ENCODE results near the gene ANAPC4. TPM values are rescaled to one million over a fixed set of nuclear protein-coding genes. Genes with fewer than 3 reads are reported as not detected.

The ANAPC4 gene
- total RNA-seq, 2 donors from 2014 or later = 25.7 to 33.9 TPM

DNA sequence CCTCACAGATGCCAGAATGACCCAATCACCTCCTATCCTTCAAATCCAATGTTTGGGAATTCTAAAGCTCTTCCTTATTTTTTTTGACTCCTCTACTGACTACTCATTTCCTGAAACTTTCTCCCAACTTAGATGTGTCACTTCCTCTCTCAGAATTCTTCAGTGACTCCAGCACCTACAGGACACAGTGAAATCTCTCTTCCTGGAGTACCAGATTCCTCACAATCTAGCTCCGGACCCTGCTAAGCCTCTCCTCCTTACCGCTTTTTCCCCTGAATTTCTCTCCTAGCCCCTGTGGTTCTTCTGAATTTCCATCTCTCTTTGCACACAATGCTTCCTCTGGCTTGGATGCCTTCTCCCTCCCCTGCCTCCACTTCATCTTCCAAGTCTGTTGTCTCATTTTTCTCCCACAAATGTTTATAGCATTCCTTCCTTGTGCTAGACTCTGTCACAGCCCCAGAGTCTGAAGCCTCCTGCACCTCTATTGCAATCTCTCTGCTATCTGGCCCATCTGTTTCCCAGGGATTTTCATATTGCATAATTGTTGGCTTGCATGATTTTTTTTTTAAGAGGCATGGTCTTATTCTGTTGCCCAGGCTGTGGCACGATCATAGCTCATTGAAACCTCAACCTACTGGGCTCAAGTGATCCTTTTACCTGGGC, 80.1 kb downstream of the ANAPC4 start:
- H3K4me1 ChIP-seq = no peaks in the 10 kb centered on the region
- no peaks in the 10 kb centered on the region for H3K9me3 ChIP-seq
- no peak overlapping the region for H3K4me3 ChIP-seq
- H3K27me3 ChIP-seq = no peaks in the 10 kb centered on the region
- intact Hi-C loops (cut with DNase I) = no loop called here
- no peaks in the 10 kb centered on the region for H3K36me3 ChIP-seq (replicated peaks in 1 of 2; ENCODE audit: insufficient read depth in 1 of 2, low read depth in 2 of 2)
- WGBS, 2 donors = 66 to 85% methylated on average over 3 of the region's 3 CpGs
- H3K27ac ChIP-seq = no peak overlapping the region
- no peak for ATAC-seq
- no peak for DNase-seq
- no peak for TF ChIP-seq POLR2A (IDR thresholded peaks at IDR 0.05)
- TF ChIP-seq, protein P1, sequence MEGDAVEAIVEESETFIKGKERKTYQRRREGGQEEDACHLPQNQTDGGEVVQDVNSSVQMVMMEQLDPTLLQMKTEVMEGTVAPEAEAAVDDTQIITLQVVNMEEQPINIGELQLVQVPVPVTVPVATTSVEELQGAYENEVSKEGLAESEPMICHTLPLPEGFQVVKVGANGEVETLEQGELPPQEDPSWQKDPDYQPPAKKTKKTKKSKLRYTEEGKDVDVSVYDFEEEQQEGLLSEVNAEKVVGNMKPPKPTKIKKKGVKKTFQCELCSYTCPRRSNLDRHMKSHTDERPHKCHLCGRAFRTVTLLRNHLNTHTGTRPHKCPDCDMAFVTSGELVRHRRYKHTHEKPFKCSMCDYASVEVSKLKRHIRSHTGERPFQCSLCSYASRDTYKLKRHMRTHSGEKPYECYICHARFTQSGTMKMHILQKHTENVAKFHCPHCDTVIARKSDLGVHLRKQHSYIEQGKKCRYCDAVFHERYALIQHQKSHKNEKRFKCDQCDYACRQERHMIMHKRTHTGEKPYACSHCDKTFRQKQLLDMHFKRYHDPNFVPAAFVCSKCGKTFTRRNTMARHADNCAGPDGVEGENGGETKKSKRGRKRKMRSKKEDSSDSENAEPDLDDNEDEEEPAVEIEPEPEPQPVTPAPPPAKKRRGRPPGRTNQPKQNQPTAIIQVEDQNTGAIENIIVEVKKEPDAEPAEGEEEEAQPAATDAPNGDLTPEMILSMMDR (IDR thresholded peaks at IDR 0.05) = no peak

DNA sequence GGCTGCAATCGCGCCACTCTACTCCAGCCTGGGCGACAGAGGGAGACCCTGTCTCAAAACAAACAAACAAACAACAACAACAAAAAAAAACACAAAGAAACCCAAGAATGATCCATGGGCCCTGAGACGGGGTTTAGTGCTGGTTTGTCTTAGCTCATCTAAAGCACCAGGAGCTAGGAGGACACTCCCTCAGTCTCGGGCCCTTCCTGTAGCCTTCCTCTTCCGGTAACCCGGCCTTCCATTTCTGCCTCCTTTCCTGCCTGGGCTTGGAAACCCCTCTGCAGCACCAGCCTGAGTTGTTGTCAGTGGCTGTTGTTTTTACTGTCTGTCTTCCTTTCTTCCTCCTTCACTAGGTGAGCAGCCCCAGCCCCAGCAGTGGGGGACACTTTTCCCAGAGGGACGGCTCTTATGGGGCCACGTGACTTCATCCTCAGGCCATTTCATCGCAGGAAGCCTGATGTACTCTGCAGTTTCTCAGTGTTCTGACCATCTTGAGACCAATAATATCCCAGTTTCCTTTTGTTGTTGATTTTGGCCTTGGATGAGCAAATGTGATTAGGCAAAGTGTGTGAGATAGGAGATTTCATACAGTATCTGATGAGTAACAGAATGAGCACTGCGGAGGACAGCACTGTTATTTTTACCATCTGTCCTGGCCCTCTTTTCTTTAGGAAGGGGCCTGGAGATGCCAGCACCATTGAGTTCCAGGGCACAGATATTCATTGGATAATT, 90.1 kb downstream of the ANAPC4 start:
- H3K27me3 ChIP-seq = no peaks in the 10 kb centered on the region
- H3K36me3 ChIP-seq (replicated peaks in 1 of 2; ENCODE audit: insufficient read depth in 1 of 2, low read depth in 2 of 2) = no peaks in the 10 kb centered on the region
- H3K4me1 ChIP-seq = no peaks in the 10 kb centered on the region
- TF ChIP-seq, protein P1 (IDR thresholded peaks at IDR 0.05) = no peak
- TF ChIP-seq POLR2A (IDR thresholded peaks at IDR 0.05) = no peak
- intact Hi-C loops (cut with DNase I) = no loop called here
- H3K27ac ChIP-seq = no peak overlapping the region
- H3K4me3 ChIP-seq = no peak overlapping the region
- no peak for ATAC-seq
- 80% methylated on average over 11 of the region's 11 CpGs for WGBS, 2 donors
- DNase-seq = no peak
- H3K9me3 ChIP-seq = no peaks in the 10 kb centered on the region

DNA sequence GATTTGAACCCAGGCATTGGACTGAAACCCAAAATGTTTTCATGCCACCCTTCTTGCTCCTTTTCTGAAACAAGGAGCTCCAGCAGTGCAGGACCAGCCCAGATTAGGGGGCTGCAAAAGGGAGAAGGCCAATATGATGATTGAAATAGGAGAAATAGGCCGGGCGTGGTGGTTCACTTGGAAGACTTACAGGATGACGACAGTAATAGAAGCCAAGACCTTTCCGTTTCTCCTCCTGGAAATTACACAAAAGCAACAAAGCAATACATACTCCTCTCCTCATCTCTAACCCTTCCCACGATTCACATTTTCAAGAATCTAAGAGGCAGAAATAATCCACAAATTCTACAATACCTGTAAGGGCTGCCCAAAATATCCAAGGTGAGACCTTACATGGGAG, 90.8 kb downstream of the ANAPC4 start:
- H3K27me3 ChIP-seq = no peaks in the 10 kb centered on the region
- WGBS, 2 donors = 80 to 93% methylated on average over 5 of the region's 5 CpGs
- H3K27ac ChIP-seq = no peak overlapping the region
- no peak overlapping the region for H3K4me3 ChIP-seq
- no peaks in the 10 kb centered on the region for H3K9me3 ChIP-seq
- ATAC-seq (no peak), DNase-seq (no peak)
- TF ChIP-seq POLR2A (IDR thresholded peaks at IDR 0.05) = no peak
- TF ChIP-seq, protein P1 (IDR thresholded peaks at IDR 0.05) = no peak
- H3K36me3 ChIP-seq (replicated peaks in 1 of 2; ENCODE audit: insufficient read depth in 1 of 2, low read depth in 2 of 2) = no peaks in the 10 kb centered on the region
- no peaks in the 10 kb centered on the region for H3K4me1 ChIP-seq
- intact Hi-C loops (cut with DNase I) = no loop called here

Other genes starting within 250 kb of the ANAPC4 start
- 1 to 10 TPM; 7.9 to 8.8 TPM for gene SEPSECS, start 216.8 kb upstream of the ANAPC4 start, total RNA-seq
- 10 to 100 TPM in 1 of 2 donors, 1 to 10 TPM in 1; 5.3 to 16.3 TPM for gene PI4K2B, start 143.2 kb upstream of the ANAPC4 start, total RNA-seq
- 1 to 10 TPM; 5.2 to 9.2 TPM for gene ZCCHC4, start 64.5 kb upstream of the ANAPC4 start, total RNA-seq